ENCODE results near the gene DNAH14. TPM values are rescaled to one million over a fixed set of nuclear protein-coding genes. Genes with fewer than 3 reads are reported as not detected.
"Not testable (repeated sequence)": the region's sequence is repeated elsewhere in the genome, so short reads cannot be mapped to it uniquely, and the experiment has no call there.

The DNAH14 gene
- total RNA-seq, 2 donors from 2014 or later = 5.8 to 7.7 TPM

DNA sequence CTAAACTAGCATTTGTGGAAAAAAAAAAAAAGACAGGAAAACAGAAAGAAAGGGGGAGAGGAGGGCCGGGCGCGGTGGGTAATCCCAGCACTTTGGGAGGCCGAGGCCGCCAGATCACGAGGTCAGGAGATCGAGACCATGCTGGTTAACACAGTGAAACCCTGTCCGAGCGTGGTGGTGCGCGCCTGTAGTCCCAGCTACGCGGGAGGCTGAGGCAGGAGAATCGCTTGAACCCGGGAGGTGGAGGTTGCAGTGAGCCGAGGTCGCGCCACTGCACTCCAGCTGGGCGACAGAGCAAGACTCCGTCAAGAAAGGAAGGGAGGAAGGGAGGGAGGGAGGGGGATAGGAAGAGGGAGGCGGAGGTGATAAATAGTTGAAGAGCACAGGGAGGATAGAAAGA is 443.7 kb downstream of the DNAH14 start:
- Histone ChIP-seq H3K36me3 (no peaks in the 10 kb centered on the region), H3K9me3 (no peaks in the 10 kb centered on the region), H3K27ac (no peak overlapping the region), H3K4me3 (no peak overlapping the region), H3K4me1 (no peaks in the 10 kb centered on the region), H3K27me3 (no peaks in the 10 kb centered on the region)
- TF ChIP-seq, protein P1, sequence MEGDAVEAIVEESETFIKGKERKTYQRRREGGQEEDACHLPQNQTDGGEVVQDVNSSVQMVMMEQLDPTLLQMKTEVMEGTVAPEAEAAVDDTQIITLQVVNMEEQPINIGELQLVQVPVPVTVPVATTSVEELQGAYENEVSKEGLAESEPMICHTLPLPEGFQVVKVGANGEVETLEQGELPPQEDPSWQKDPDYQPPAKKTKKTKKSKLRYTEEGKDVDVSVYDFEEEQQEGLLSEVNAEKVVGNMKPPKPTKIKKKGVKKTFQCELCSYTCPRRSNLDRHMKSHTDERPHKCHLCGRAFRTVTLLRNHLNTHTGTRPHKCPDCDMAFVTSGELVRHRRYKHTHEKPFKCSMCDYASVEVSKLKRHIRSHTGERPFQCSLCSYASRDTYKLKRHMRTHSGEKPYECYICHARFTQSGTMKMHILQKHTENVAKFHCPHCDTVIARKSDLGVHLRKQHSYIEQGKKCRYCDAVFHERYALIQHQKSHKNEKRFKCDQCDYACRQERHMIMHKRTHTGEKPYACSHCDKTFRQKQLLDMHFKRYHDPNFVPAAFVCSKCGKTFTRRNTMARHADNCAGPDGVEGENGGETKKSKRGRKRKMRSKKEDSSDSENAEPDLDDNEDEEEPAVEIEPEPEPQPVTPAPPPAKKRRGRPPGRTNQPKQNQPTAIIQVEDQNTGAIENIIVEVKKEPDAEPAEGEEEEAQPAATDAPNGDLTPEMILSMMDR (IDR thresholded peaks at IDR 0.05) = no peak
- DNase-seq (ENCODE audit: low spot score) = no peak

DNA sequence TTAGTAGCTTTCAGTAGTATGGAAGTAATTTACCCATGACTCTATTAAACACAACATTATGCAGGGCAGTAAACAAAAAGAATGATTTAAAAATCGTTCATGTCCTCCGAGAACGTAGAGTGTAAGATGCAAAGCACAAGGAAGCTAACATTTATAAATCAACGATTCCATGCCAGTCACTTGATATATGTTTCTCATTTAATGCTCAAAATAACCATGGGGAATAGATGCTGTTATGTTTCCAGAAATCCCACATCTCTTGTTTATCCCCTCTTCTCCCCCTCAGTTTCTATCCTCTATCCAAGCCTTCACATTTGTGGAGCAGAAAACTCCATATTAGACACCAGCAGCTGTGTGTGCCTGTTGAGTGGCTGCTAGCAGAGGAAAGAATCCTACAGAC is 445.5 kb downstream of the DNAH14 start:
- no peak overlapping the region for H3K4me3 ChIP-seq
- H3K9me3 ChIP-seq = no peaks in the 10 kb centered on the region
- no peak overlapping the region for H3K27ac ChIP-seq
- no peak for DNase-seq (ENCODE audit: low spot score)
- no peaks in the 10 kb centered on the region for H3K27me3 ChIP-seq
- H3K36me3 ChIP-seq = no peaks in the 10 kb centered on the region
- H3K4me1 ChIP-seq = no peaks in the 10 kb centered on the region
- TF ChIP-seq, protein P1 (IDR thresholded peaks at IDR 0.05) = no peak

GRCh38 chr1:225378880-225379279 is 449.4 kb downstream of the DNAH14 start:
- H3K27me3 ChIP-seq = no peaks in the 10 kb centered on the region
- TF ChIP-seq, protein P1 (IDR thresholded peaks at IDR 0.05) = no peak
- DNase-seq (ENCODE audit: low spot score) = no peak
- no peaks in the 10 kb centered on the region for H3K4me1 ChIP-seq
- no peak overlapping the region for H3K27ac ChIP-seq
- H3K4me3 ChIP-seq = no peak overlapping the region
- H3K36me3 ChIP-seq = no peaks in the 10 kb centered on the region
- no peaks in the 10 kb centered on the region for H3K9me3 ChIP-seq

GRCh38 chr1:225380691-225381090 is 451.2 kb downstream of the DNAH14 start:
- Histone ChIP-seq H3K36me3 (no peaks in the 10 kb centered on the region), H3K4me1 (no peaks in the 10 kb centered on the region), H3K27ac (no peak overlapping the region), H3K4me3 (no peak overlapping the region), H3K27me3 (no peaks in the 10 kb centered on the region), H3K9me3 (no peaks in the 10 kb centered on the region)
- no peak for DNase-seq (ENCODE audit: low spot score)
- TF ChIP-seq, protein P1 (IDR thresholded peaks at IDR 0.05) = no peak

- H3K9me3 ChIP-seq; H3K27me3 ChIP-seq; H3K27ac ChIP-seq; H3K4me3 ChIP-seq; H3K36me3 ChIP-seq; H3K4me1 ChIP-seq; DNase-seq (ENCODE audit: low spot score): not testable (repeated sequence)
Measured at GRCh38 chr1:225386860-225387259, 457.4 kb downstream of the DNAH14 start.

- Histone ChIP-seq H3K4me1 (no peaks in the 10 kb centered on the region), H3K36me3 (no peaks in the 10 kb centered on the region), H3K4me3 (no peak overlapping the region), H3K27ac (no peak overlapping the region), H3K27me3 (no peaks in the 10 kb centered on the region), H3K9me3 (no peaks in the 10 kb centered on the region)
- TF ChIP-seq, protein P1 (IDR thresholded peaks at IDR 0.05) = no peak
- no peak for DNase-seq (ENCODE audit: low spot score)
Measured at GRCh38 chr1:225388372-225388771, 458.9 kb downstream of the DNAH14 start.

Data from right atrium auricular region (tissue), 2 donors.